ENCODE measurements around the gene CAPN5.
A peak's percentile ranks its signal among the peaks of the same experiment; 100 is the strongest.

The CAPN5 gene

DNA sequence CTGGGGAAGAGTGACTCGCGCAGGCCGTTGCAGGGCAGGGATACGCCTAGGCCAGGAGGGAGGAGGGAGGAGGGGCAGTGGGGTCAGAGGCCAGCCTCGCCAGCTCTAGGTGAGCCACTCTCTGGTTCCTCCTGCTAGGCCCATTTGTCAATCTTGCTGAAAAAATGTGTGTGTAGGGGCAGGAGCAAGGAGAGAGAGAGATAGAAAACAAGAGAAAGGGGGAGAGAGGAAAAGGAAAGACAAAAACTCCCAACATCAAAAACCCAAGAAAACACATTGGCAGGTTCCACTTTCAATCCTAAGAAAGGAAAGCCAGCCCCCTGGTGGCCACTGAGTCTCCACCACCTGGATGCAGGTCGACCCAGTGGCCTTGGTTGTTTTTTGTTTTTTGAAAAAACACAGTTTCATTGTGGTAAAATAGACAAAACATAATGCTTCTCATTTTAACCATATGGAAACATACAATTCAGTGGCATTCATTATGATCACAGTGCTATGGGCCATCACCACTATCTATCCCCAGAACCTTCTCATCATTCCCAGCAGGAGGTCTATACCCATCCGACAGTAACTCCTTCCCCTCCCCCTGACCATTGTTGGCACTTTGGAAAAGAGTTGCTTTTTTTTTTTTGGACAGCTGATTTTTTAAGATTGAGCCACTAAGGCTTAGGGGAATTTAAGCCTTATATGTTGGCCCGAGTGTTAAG, 46.8 kb downstream of the CAPN5 start:
- no peak for DNase-seq (ENCODE audit: extremely low read depth in 1 of 2, low read depth in 1 of 2)

DNA sequence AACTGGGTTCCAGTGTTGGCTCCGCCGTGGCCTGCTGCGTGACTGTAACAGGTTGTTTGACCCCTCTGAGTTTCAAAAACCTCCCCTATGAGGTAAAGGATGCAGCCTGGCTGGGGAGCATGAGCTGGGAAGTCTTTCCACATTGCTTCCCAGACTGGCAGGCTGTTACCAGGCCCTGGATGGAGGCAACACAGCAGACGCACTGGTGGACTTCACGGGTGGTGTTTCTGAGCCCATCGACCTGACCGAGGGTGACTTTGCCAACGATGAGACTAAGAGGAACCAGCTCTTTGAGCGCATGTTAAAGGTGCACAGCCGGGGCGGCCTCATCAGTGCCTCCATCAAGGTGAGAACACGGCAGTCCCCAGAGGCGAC, 47.3 kb downstream of the CAPN5 start:
- DNase-seq (ENCODE audit: extremely low read depth in 1 of 2, low read depth in 1 of 2): no peak

DNA sequence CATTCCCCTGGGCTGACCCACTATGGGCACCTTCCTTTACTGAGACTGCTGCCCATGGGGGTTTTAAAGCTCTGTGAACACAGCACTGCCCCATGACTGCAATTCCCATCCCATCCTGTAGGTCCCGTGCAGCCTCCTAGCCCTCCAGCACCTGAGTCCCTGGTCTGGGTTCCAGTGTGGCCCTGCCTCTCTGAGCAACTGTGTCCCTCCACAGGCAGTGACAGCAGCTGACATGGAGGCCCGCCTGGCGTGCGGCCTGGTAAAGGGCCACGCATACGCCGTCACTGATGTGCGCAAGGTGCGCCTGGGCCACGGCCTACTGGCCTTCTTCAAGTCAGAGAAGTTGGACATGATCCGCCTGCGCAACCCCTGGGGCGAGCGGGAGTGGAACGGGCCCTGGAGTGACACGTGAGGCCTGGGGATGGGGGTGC, 48.4 kb downstream of the CAPN5 start:
- DNase-seq (ENCODE audit: extremely low read depth in 1 of 2, low read depth in 1 of 2): no peak

DNA sequence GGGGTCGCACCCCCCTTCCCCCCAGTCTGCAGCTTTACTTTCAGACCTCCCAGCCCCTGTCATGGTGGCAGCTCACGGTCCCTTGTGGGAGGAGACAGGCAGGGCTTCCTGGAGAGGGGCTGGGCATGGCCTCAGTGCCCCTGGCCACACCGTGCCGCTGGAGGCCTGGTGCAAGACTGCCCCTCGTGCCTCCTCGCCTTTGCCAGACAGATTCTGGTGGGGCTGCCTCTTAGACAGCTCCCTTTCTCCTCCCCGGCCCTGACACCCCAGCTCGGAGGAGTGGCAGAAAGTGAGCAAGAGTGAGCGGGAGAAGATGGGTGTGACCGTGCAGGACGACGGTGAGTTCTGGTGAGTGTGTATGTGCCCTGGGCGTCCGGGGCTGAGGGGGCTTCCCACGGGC, 49.2 kb downstream of the CAPN5 start:
- no peak for DNase-seq (ENCODE audit: extremely low read depth in 1 of 2, low read depth in 1 of 2)

DNA sequence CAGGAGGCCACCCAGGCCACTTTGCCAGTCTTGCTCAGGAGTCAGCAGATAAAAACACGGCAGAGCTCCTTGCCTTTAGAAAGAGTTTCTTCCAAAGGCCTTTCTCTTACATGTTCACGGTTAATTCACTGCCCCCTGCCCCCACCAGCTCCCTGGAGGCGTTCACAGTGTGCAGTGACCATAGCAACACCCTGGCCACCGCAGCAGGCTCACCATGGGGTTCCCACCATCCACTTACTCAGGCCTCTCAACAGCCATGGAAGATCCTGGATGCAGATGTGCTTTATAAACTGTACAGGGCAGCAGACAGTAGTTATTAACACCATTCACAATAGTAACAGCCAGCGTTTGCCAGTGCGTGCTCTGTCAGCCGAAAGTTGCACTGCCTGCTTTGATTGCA, 50.7 kb downstream of the CAPN5 start:
- DNase-seq (ENCODE audit: extremely low read depth in 1 of 2, low read depth in 1 of 2): no peak

DNA sequence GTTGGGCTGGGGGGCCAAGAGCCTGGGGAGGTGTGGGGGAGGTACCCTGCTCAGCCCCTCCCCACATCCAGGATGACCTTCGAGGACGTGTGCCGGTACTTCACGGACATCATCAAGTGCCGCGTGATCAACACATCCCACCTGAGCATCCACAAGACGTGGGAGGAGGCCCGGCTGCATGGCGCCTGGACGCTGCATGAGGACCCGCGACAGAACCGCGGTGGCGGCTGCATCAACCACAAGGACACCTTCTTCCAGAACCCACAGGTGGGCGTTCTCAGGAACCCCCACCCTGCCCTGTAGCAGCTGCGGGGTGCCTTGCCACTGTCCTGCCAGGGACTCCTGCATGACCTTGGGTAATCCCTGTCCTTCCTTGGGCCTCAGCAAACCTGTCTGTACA, 51.3 kb downstream of the CAPN5 start:
- no peak for DNase-seq (ENCODE audit: extremely low read depth in 1 of 2, low read depth in 1 of 2)

DNA sequence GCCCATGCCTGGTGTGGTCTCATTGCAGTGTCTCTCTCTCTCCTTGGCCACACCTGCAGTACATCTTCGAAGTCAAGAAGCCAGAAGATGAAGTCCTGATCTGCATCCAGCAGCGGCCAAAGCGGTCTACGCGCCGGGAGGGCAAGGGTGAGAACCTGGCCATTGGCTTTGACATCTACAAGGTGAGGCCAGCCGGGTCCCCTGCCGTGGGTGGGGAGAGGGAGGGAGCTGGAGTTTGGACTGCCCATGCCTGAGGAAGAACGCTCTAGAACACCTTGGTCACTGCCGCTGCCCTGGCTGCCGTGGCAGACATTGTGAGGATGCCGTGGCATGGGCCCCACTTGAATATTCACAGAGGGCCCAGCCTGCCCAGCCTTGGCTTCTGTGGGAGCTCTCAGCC, 52.2 kb downstream of the CAPN5 start:
- DNase-seq (ENCODE audit: extremely low read depth in 1 of 2, low read depth in 1 of 2): no peak

DNA sequence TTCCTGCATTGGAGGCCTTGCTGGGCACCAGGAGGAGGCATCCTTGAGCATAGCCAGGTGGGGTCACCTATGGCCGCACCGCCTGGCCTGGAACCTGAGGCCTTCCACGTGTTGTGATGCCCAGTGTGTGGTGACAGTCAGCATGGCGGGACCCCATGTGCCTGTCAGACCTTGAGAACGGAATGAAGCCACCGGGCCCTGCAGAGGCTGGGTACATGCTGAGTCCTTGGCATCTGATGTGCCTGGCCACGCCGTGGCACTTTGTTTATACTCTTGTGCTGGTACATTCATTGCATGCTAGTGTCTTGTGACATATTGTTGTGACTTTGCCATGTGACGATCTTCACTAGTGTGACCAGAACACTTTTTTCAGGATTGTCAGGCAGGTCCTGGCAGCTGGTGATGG, 52.8 kb downstream of the CAPN5 start:
- no peak for DNase-seq (ENCODE audit: extremely low read depth in 1 of 2, low read depth in 1 of 2)

DNA sequence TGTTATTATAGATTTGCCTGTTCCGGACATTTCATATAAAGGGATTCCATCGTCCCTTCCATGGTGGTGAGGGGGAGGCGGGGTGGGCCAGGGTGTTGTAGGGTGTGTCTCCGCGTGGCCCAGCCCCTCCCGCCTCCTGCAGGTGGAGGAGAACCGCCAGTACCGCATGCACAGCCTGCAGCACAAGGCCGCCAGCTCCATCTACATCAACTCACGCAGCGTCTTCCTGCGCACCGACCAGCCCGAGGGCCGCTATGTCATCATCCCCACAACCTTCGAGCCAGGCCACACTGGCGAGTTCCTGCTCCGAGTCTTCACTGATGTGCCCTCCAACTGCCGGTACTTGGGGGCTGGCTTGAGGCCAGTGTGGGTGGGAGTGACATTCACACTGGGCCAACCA, 53.8 kb downstream of the CAPN5 start:
- DNase-seq (ENCODE audit: extremely low read depth in 1 of 2, low read depth in 1 of 2): no peak

DNA sequence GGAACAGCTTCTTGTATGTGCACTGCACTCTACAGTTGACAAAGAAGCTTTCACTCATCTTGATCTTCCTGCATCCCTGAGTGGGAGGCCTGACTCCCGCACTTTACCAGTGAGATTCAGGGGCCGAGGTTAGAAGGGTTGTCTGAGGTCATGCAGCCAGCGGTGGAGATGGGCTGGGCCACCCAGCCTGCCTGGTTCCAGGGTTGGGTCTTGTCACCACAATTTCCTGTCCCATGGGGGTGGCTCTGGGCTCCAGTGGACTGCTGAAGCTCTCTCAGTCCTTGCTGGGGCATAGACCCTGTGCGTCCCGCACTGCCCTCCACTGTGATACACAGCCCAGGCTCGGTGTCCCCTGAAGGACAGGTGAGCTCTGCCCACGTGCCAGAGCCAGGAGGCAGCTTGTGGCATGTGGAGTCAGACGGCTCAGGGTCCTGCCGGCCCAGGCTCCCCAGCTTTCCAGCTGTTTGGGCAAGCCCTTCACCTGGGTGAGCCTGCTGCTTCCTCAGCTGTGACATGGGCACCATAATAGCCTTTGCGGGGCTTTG, 54.4 kb downstream of the CAPN5 start:
- no peak for DNase-seq (ENCODE audit: extremely low read depth in 1 of 2, low read depth in 1 of 2)

DNA sequence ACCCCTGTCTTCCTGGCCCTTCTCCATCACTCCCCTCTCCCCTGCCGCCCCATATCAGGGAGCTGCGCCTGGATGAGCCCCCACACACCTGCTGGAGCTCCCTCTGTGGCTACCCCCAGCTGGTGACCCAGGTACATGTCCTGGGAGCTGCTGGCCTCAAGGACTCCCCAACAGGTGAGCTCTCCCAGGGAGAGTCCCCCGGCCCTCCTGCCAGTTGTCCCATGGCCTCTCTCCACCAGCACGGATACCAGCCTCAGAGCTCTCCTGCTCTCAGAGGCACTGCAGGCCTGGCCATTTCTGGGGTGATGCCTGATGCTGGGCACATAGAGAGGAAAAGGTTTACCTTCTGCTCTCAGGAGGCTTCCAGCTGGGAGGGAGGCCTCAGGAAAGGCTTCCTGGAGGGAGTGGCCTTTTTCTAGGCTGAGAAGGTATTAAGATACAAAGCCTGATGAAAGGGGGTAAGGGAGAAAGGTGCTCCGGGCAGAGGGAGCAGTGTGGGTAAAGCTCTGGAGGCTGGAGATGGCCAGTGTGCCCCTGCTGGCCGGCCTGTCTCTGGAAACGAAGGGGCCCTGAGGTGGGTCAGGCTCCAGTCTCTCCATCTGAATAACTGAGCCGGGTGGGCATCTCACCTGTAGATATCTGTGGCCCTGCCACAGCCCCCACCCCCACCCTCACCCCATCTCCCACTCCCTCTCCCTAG, 55.3 kb downstream of the CAPN5 start:
- DNase-seq (ENCODE audit: extremely low read depth in 1 of 2, low read depth in 1 of 2): no peak

DNA sequence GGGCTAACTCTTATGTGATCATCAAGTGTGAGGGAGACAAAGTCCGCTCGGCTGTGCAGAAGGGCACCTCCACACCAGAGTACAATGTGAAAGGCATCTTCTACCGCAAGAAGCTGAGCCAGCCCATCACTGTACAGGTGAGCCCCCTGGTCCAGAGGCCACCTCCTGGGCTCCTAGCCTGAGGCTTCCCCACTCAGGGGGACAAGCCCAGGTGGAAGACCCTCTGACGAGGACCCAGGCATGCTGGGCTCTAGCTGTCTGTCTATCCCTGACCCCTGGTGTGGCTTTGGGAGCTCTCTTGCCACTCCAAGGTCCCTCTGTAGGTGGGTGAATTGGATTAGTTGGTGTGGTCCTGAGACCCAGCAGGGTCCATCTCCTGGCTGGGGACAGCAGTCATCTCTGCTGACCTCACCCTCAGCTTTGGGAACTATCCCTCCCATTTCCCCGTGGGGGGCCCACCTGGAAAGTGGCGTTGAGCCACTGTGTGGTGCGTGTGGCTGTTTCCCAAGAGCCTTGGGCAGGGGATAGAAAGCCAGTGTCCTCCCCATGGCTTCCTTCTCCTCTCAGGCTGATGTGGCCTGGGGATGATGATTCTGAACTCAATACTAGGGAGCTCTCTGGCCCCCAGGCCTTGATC, 55.9 kb downstream of the CAPN5 start:
- DNase-seq (ENCODE audit: extremely low read depth in 1 of 2, low read depth in 1 of 2): no peak

DNA sequence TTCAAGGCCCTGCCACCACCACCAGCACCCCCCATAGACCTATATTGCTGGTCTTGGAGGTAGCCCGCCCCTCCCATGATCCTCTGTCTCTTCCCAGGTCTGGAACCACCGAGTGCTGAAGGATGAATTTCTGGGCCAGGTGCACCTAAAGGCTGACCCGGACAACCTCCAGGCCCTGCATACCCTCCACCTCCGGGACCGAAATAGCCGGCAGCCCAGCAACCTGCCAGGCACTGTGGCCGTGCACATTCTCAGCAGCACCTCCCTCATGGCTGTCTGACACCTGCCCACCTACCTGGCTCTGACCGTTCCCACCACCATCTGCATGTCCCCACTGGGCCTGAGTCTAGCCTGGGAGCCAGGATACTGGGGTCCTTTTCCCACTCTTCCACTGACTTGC, 56.8 kb downstream of the CAPN5 start:
- no peak for DNase-seq (ENCODE audit: extremely low read depth in 1 of 2, low read depth in 1 of 2)

DNA sequence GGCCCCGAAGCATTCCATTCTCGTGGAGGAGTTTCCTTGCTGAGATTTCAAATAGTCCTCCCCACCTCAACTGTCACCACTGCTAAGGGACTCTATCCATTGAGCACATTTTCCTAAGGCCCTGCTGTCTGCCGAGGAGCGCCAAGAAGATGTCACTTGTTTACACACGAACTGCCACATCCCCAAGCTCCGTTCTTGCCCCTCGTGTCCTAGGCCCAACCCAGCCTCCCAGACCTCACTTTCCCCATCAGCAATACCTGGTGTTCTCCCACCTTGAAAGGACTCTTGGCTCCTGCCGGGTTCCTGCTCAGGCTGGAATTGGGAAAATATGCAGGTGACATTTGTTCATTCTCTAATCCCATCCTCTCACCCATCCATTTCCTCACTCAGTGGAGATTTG, 57.3 kb downstream of the CAPN5 start:
- DNase-seq (ENCODE audit: extremely low read depth in 1 of 2, low read depth in 1 of 2): no peak

DNA sequence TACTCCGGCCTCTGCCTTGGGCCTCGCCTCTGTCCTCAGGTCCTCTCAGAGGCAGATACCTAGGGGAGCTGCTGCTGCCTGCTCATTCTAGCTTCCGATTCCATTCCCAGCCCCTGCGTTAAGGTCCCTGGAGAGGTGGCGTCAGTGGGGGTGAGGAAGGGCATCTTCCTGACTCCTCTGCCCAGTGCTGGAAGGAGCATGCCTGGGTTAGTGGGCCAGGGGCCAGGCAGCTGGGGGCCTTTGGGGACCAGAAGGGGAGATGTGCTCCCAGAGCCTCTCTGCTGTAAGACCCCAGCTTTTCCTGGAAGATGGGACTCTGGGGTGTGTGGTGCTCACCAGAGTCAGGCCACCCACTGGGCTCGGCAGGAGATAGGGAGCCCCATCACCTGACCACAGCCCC, 57.7 kb downstream of the CAPN5 start:
- no peak for DNase-seq (ENCODE audit: extremely low read depth in 1 of 2, low read depth in 1 of 2)

DNA sequence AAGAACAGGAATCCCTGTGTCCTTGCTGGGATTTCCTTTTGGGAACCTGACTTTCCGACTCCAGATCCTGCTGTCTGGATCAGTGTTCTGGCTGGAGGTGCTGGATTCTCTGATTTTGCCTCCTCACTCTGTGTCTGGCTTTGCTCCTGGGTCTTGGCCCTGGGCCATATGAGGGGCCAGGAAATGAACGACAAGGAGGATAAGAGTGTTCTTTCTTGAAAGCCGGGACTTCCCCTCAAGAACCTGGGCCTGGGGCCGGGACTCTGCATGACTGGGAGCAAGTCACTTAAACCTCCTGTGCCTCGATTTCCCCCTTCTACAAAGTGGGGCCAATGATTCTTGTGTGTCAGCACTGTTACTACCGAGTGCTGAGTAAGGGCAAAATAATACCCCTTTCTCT, 58.4 kb downstream of the CAPN5 start:
- no peak for DNase-seq (ENCODE audit: extremely low read depth in 1 of 2, low read depth in 1 of 2)

DNA sequence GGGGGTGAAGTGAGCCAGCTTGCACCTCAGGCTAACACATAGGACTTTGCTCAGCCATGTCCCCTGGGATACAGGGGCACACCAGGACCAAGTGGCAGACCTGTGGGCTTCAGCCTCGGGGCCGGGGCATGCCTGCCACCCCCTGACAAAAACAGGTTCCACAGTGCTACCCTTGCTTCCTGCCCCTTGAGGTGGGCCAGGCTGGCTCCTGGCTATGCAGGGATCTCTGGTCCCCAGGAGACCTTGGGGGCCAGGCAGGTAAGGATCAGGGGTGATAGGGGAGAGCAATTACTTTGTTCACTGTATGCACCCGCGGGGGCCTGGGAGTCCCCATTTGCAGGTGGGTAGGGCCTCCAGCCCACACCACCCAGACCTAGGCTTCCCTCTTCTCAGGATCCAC, 58.9 kb downstream of the CAPN5 start:
- no peak for DNase-seq (ENCODE audit: extremely low read depth in 1 of 2, low read depth in 1 of 2)

DNA sequence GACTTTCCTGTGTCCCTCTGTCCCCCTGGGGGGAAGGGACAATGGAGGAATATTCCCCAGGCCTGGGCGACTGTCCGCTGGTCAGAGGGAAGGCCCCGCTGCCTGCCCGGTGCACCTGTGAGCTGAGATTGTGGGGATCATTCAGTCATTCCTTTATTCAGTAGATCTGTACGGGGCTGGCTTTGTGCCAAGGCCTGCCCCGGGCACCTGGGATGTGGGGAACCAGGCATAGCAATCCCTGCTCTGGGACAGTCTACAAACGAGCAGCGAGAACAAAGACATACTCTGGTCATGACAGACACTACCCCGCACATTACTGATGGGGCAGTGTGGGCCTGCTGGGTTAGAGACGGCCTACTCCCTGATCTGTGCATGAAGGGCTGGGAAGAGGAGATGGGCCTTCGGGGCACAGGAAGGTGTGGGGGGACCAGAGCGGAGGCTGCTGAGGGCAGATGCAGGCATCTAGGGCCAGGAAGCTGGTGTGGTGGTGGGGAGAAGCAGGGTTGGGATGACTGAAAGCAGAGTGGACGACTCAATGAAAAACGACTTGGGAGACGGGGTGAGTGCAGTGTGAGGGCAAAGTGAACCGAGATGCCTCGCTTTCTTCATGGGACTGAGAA, 59.5 kb downstream of the CAPN5 start:
- no peak for DNase-seq (ENCODE audit: extremely low read depth in 1 of 2, low read depth in 1 of 2)

DNA sequence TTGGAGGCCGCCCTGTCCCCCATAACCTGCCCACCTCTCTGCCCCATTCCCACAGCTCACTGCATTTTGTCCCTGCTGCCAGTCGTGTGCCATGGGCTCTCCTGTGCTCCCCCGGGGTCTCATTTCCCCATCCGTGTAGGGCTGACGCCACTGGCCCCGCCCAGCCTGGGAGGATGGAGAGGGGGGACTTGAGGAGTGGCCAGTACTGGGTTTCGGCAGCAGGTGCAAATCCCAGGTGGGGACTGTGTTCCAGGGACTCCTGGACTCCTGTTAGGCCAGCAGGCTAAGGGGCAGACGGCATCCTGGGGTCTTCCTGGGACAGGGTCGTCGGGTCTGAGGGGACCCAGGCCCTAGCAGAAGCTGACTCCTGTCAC, 60.1 kb downstream of the CAPN5 start:
- DNase-seq (ENCODE audit: extremely low read depth in 1 of 2, low read depth in 1 of 2): no peak

DNA sequence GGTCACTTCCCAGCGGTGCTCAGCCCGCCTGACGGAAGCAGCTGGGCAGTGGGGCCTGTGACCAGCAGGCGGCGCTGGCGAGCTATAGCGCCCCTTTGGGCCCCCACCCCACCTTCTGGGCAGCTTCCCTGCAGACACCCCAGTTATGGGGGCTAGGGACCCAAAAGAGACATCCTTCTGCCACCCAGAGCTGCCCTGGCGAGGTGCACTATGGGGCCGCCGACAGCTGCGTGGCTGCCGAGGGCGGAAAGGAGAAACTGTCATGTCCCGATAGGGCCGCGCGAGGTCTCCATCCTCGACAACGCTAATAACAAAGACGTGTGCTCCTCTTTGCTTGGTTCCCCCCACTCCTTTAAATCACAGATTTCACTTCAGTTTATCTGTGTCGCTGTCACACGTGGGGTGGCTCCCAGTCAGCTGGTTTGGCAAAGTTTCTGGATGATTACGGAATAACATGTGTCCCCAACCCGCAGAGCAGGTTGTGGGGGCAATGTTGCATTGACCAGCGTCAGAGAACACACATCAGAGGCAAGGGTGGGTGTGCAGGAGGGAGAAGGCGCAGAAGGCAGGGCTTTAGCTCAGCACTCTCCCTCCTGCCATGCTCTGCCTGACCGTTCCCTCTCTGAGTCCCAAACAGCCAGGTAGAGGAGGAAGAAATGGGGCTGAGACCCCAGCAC, 60.6 kb downstream of the CAPN5 start:
- peak; percentile 9 to 47 for DNase-seq (ENCODE audit: extremely low read depth in 1 of 2, low read depth in 1 of 2)
